GM19193 (cell line): ENCODE measurements around the gene PTPRN2.

Experiments
- POLR2A ChIP-seq: IDR thresholded peaks from 4 replicates; pipeline ENCODE4 v1.6.1; 2011; ENCODE audit not compliant: insufficient read depth, insufficient read length; ENCODE audit errors: extremely low read depth

The PTPRN2 gene

GRCh38 chr7:158101821-158102450, 485.7 kb downstream of the PTPRN2 start:
- no peak for TF ChIP-seq POLR2A

- TF ChIP-seq POLR2A, result no peak
Observed at GRCh38 chr7:158098125-158099030, 489.2 kb downstream of the PTPRN2 start.

- no peak for TF ChIP-seq POLR2A
Observed at GRCh38 chr7:158097453-158098124, 490.0 kb downstream of the PTPRN2 start.

DNA sequence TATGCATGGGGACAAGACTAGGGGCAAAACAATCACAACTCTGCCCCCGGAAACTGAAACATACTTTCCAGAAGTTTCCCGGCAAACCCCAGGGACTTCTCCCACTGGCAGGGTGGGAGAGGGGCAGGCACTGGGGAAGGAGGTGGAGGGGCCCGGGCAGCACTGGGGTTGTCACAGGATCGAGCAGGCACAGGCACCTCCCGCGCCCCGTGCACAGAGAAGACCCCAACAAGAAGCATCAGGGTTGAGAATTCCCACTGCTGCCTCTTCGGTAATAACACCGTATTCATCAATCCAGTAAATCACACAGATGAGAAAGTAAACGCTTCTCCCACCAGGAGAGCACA, 490.5 kb downstream of the PTPRN2 start:
- TF ChIP-seq POLR2A, result no peak

GRCh38 chr7:158096582-158096981, 491.0 kb downstream of the PTPRN2 start:
- TF ChIP-seq POLR2A, result no peak

DNA sequence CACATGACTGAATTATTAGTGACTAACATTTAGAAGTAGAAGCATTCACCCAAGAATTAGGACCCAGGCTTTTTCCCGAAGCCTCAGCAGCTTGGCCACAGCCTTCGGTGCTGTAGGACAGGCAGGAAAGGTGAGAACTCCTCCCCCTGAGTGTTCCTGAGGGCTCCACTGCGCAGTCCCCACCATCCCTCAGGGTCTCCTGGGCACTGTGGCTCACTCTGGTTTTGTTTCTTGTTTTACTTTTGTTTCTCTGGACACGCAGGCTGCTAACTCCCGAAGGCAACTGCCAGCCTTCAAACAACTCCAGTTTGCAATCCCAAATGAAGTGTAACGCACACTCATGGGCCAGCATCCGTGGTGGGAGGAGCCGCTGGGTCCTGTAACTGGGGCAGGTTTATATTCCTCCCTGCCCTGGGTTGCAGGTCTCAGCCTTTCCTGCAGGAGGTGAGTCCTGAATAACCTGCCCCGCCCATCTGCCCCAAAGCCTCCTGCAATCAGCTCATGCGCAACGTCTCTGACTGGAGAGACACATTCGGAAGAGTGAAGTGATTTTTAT, 492.9 kb downstream of the PTPRN2 start:
- no peak for TF ChIP-seq POLR2A

- TF ChIP-seq POLR2A, result no peak
Observed at GRCh38 chr7:158094046-158094445, 493.6 kb downstream of the PTPRN2 start.

- no peak for TF ChIP-seq POLR2A
Observed at GRCh38 chr7:158093156-158093796, 494.3 kb downstream of the PTPRN2 start.

GRCh38 chr7:158087196-158087595, 500.4 kb downstream of the PTPRN2 start:
- TF ChIP-seq POLR2A, result no peak

DNA sequence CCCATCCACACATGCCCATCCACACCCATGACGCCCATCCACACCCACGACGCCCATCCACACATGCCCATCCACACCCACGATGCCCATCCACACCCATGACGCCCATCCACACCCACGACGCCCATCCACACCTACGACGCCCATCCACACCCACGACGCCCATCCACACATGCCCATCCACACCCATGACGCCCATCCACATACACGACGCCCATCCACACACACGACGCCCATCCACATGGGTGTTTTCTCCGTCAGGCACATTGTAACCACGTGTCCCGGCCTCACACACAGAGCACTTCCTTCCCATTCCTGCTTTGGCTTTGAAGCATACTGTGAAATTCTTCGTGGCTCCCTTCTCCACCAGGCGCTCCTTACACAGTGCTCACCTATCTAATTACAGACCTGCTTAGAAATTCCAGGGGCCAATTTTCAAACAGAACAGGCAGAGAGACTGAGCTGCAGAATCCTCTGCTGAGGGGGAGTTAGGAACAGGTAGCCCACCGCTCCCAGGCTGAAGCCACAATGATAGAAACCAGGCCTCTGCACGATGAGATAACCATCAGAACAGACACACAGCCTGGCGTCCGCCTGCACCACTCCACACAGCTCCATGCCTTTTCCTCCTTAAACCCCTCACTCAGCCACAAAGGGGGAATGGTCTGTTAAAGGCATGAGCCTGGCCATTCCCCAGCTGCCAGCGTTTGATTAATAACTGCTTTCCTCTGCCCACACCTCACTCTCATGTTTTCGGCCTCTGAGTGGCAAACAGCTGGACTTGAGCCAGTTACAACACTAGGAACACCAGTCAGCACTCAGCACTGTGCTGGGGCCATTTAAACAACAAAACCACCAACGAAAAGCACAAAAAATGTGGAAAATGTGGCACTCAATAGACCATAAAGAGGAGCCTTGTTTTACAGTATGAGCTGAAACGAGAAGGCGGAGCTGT, 501.6 kb downstream of the PTPRN2 start:
- no peak for TF ChIP-seq POLR2A

DNA sequence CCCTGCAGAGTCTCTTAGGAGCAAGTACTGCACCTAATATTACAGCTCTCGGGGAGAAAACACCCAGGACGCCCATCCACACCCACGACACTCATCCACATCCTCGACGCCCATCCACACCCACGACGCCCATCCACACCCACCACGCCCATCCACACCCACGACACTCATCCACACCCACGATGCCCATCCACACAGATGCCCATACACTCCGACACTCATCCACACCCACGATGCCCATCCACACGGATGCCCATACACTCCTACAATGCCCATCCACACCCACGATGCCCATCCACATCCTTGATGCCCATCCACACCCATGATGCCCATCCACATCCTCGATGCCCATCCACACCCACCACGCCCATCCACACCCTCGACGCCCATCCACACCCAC, 503.1 kb downstream of the PTPRN2 start:
- no peak for TF ChIP-seq POLR2A

- TF ChIP-seq POLR2A, result no peak
Observed at GRCh38 chr7:158083526-158084310, 503.9 kb downstream of the PTPRN2 start.

GRCh38 chr7:158082761-158083160, 504.9 kb downstream of the PTPRN2 start:
- no peak for TF ChIP-seq POLR2A

DNA sequence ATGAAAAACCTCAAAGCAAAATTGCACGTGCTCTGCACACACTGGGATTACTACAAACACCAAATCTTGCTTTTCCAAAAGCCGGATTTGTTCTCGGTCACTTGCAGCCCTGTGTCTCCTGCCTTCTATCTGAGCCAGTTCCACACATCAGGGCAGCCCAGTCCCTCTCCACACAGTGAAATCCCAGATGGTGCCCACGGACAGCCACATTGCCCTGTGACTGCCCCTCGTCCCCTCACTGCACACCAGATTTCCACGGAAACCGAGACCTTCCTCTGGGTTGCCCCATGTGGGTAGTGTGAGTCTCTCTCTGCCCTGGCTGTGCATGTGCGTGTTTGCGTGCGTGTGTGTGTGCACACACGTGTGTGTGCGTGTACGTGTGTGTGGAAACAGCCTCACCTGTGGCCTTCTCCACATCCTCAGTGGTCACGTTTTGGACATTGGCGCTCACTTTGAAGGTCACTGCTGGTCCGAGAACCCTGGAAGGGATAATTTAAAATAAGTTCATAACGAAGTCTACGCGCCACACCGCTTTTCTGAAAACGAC, 506.7 kb downstream of the PTPRN2 start:
- TF ChIP-seq POLR2A, result no peak
